Panc1 (cell line): ENCODE measurements around the gene LHFPL2. TPM values are rescaled to one million over a fixed set of nuclear protein-coding genes. Genes with fewer than 3 reads are reported as not detected.

Experiments
- ATAC-seq: fragments of 200-7000 bp; cut with Tn5 transposase; 2 replicates; pipeline ENCODE4 v1.9.1; 2020; ENCODE audit warnings: mild to moderate bottlenecking, moderate library complexity
- BruUV-seq: library from RNA; stranded (reverse); fragments of 400-500 nt; replicated peaks from 2 replicates; lab custom pipeline; 2021; lab: Mats Ljungman, UMichigan
- CTCF ChIA-PET: fragments of 300-600 bp; sonication (Branson Sonifier 250); formaldehyde crosslinking; loops from one replicate; lab custom pipeline; 2022; ENCODE audit warnings: antibody characterized with exemption; lab: Charles Lee
- POLR2A ChIA-PET: fragments of 300-600 bp; sonication (Branson Sonifier 250); formaldehyde crosslinking; loops from one replicate; lab custom pipeline; 2022; ENCODE audit warnings: antibody characterized with exemption; lab: Charles Lee
- DNase-seq: peaks from one replicate; pipeline ENCODE4 v3.0.0-alpha.2; 2010; ENCODE audit warnings: low read depth, low spot score
- H3K27ac ChIP-seq: 2 replicates; pipeline ENCODE4 v1.5.1; 2011; ENCODE audit warnings: mild to moderate bottlenecking, low read length, inconsistent platforms
- H3K27me3 ChIP-seq: fragments of 200-500 bp; sonication (Bioruptor generic); 2 replicates; pipeline ENCODE4 v1.6.0; 2014; ENCODE audit warnings: low read length, inconsistent platforms; ENCODE audit not compliant: control insufficient read depth, insufficient read depth
- H3K36me3 ChIP-seq: fragments of 200-500 bp; sonication (Bioruptor generic); 2 replicates; pipeline ENCODE4 v1.5.1; 2014; ENCODE audit warnings: inconsistent platforms, mild to moderate bottlenecking, low read length, moderate library complexity; ENCODE audit not compliant: control insufficient read depth, insufficient read depth
- H3K4me1 ChIP-seq: 2 replicates; pipeline ENCODE4 v1.5.1; 2011; ENCODE audit warnings: inconsistent platforms, mild to moderate bottlenecking, low read length, moderate library complexity; ENCODE audit not compliant: control insufficient read depth, insufficient read depth
- H3K4me3 ChIP-seq, 2 experiments: 2 replicates each; pipeline ENCODE4 v1.5.1; 2011 to 2012; ENCODE audit warnings: low read depth in 2 of 2, low read length in 2 of 2, mild to moderate bottlenecking in 2 of 2, inconsistent platforms in 1 of 2, moderate library complexity in 1 of 2
- H3K9me3 ChIP-seq: fragments of 200-500 bp; sonication (Bioruptor generic); 2 replicates; pipeline ENCODE4 v1.5.1; 2014; ENCODE audit warnings: low read depth, mild to moderate bottlenecking, inconsistent platforms, low read length, moderate library complexity; ENCODE audit not compliant: control insufficient read depth, insufficient read depth
- POLR2AphosphoS5 ChIP-seq: IDR thresholded peaks from 2 replicates; pipeline ENCODE4 v1.6.1; 2012; ENCODE audit warnings: mild to moderate bottlenecking, low read depth, low read length, moderate library complexity
- REST ChIP-seq, 2 experiments: IDR thresholded peaks; 2 replicates each; pipeline ENCODE4 v1.6.1; 2011 to 2012; ENCODE audit warnings: low read depth in 2 of 2, control low read depth in 1 of 2, low read length in 1 of 2, mild to moderate bottlenecking in 1 of 2, moderate library complexity in 1 of 2; ENCODE audit not compliant: insufficient read depth in 1 of 2
- SIN3A ChIP-seq: IDR thresholded peaks from 2 replicates; pipeline ENCODE4 v1.6.1; 2012; ENCODE audit warnings: low read depth, mild to moderate bottlenecking, low read length, moderate library complexity, borderline replicate concordance; ENCODE audit not compliant: insufficient read depth
- TCF7L2 ChIP-seq: IDR thresholded peaks from 2 replicates; pipeline ENCODE4 v1.6.1; 2011; ENCODE audit warnings: mild to moderate bottlenecking, low read depth, low read length, inconsistent platforms
- in situ Hi-C: cut with HindIII; loops from 2 replicates; pipeline ENCODE4 v1.10.0; 2016; ENCODE audit warnings: low sequenced_read_pairs, low pct_unique_long_range_greater_than_20kb
- intact Hi-C: fragments of 100-400 bp; cut with micrococcal nuclease; formaldehyde crosslinking; loops from one replicate; pipeline ENCODE4 v1.10.0; 2022; ENCODE audit not compliant: unreplicated experiment
- total RNA-seq: library from RNA; stranded (reverse); gene quantifications from one replicate; pipeline ENCODE4 v1.2.1, GENCODE V29; 2021; ENCODE audit not compliant: unreplicated experiment
- TF ChIP-seq, protein P1 (sequence below): fragments of 450-650 bp; IDR thresholded peaks from 2 replicates; pipeline ENCODE4 v1.5.1; 2017; ENCODE audit warnings: mild to moderate bottlenecking

LHFPL2 gene
- total RNA-seq, 1 experiment from 2014 or later: 25.8 TPM

GRCh38 chr5:78615697-78616096, 32.9 kb downstream of the LHFPL2 start:
- ChIA-PET POLR2A (interaction anchor here (0.6 kb wide), 1 partner anchor 35 kb away, joined by 4 read pairs; no protein-coding TSS in a partner anchor), CTCF (no interaction called here)
- no peak for ATAC-seq
- Histone ChIP-seq H3K27ac (no peak overlapping the region), H3K27me3 (no peaks in the 10 kb centered on the region), H3K9me3 (peaks cover 5% of the 10 kb centered on the region; the same call in 1 of the 2 replicates), H3K4me1 (peaks cover 7% of the 10 kb centered on the region; the same call in 1 of the 2 replicates), H3K36me3 (no peaks in the 10 kb centered on the region), H3K4me3 (no peak overlapping the region)
- no peak for DNase-seq
- intact Hi-C loops: no loop called here
- BruUV-seq: no TSS peak
- TF ChIP-seq REST (IDR thresholded peaks at IDR 0.05; ENCODE audit: insufficient read depth in 1 of 2, low read depth in 2 of 2, low read length in 1 of 2) (no peak), TCF7L2 (no peak), POLR2AphosphoS5 (no peak), SIN3A (no peak)
- TF ChIP-seq, protein P1, sequence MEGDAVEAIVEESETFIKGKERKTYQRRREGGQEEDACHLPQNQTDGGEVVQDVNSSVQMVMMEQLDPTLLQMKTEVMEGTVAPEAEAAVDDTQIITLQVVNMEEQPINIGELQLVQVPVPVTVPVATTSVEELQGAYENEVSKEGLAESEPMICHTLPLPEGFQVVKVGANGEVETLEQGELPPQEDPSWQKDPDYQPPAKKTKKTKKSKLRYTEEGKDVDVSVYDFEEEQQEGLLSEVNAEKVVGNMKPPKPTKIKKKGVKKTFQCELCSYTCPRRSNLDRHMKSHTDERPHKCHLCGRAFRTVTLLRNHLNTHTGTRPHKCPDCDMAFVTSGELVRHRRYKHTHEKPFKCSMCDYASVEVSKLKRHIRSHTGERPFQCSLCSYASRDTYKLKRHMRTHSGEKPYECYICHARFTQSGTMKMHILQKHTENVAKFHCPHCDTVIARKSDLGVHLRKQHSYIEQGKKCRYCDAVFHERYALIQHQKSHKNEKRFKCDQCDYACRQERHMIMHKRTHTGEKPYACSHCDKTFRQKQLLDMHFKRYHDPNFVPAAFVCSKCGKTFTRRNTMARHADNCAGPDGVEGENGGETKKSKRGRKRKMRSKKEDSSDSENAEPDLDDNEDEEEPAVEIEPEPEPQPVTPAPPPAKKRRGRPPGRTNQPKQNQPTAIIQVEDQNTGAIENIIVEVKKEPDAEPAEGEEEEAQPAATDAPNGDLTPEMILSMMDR: no peak
- in situ Hi-C loops: no loop called here

DNA sequence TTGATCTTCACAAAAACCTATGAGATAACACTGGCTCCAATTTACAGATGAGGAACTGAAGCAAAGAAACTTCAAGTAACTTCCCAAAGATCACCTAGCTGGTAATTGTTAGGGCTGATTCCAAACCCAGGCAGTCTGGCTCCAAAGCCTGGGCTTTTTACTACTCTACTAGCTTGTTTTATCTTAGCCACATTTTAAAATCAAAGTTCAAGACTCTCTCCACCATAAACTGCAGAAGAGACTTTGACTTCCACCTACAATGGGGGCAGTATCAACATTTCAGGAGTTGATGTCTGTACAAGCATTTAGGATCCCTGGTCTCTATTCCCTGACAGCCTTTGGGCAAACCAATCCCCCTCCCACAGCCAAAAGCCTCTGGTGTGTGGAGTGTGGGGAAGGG, 33.8 kb downstream of the LHFPL2 start:
- CTCF ChIA-PET: no interaction called here
- peaks cover 7% of the 10 kb centered on the region; the same call in 1 of the 2 replicates for H3K4me1 ChIP-seq
- intact Hi-C loops (no loop called here), in situ Hi-C loops (no loop called here)
- H3K4me3 ChIP-seq: no peak overlapping the region
- H3K27me3 ChIP-seq: no peaks in the 10 kb centered on the region
- no TSS peak for BruUV-seq
- DNase-seq: no peak
- H3K36me3 ChIP-seq: no peaks in the 10 kb centered on the region
- H3K27ac ChIP-seq: no peak overlapping the region
- POLR2A ChIA-PET: no interaction called here
- TF ChIP-seq SIN3A: no peak
- TF ChIP-seq, protein P1: no peak
- no peak for TF ChIP-seq REST (IDR thresholded peaks at IDR 0.05; ENCODE audit: insufficient read depth in 1 of 2, low read depth in 2 of 2, low read length in 1 of 2)
- TF ChIP-seq POLR2AphosphoS5: no peak
- TF ChIP-seq TCF7L2: no peak
- ATAC-seq: no peak
- no peaks in the 10 kb centered on the region for H3K9me3 ChIP-seq
